WTC11 (cell line): ENCODE results near the gene TMEM151A.

Experiments used
- CREB1 ChIP-seq: sonication (generic); formaldehyde crosslinking; IDR thresholded peaks from 2 replicates; pipeline ENCODE4 v1.8.0; 2023; ENCODE audit warnings: mild to moderate bottlenecking, missing genetic modification reagents
- CREM ChIP-seq: sonication (generic); formaldehyde crosslinking; IDR thresholded peaks from 2 replicates; pipeline ENCODE4 v1.8.1; 2022; ENCODE audit warnings: mild to moderate bottlenecking, missing genetic modification reagents, moderate library complexity
- ELF4 ChIP-seq: sonication (generic); formaldehyde crosslinking; IDR thresholded peaks from 2 replicates; pipeline ENCODE4 v1.8.1; 2022; ENCODE audit warnings: low read depth, mild to moderate bottlenecking, moderate library complexity, missing genetic modification reagents
- KAT7 ChIP-seq: sonication (generic); formaldehyde crosslinking; IDR thresholded peaks from 2 replicates; pipeline ENCODE4 v1.8.1; 2023; ENCODE audit warnings: missing genetic modification reagents, mild to moderate bottlenecking, borderline replicate concordance
- NFATC4 ChIP-seq: fragments of 250-450 bp; sonication (Bioruptor Pico); IDR thresholded peaks from 2 replicates; pipeline ENCODE4 v1.9.0; 2021; ENCODE audit warnings: mild to moderate bottlenecking
- NR1H2 ChIP-seq: sonication (generic); formaldehyde crosslinking; IDR thresholded peaks from 2 replicates; pipeline ENCODE4 v1.9.0; 2021; ENCODE audit warnings: mild to moderate bottlenecking, moderate library complexity, missing genetic modification reagents
- ZNF138 ChIP-seq: sonication (generic); formaldehyde crosslinking; conservative IDR thresholded peaks from 2 replicates; pipeline ENCODE4 v1.8.1; 2022; ENCODE audit warnings: mild to moderate bottlenecking, moderate library complexity, missing genetic modification reagents
- TF ChIP-seq, protein P1 (sequence below): sonication (generic); formaldehyde crosslinking; IDR thresholded peaks from 2 replicates; pipeline ENCODE4 v1.8.0; 2022; ENCODE audit warnings: mild to moderate bottlenecking, missing genetic modification reagents
- TF ChIP-seq, protein P2 (sequence below): fragments of 200-600 bp; IDR thresholded peaks from 2 replicates; pipeline ENCODE4 v1.8.0; 2022; ENCODE audit warnings: antibody characterized with exemption
- TF ChIP-seq, protein P3 (sequence below): sonication (generic); formaldehyde crosslinking; IDR thresholded peaks from 2 replicates; pipeline ENCODE4 v1.8.0; 2022; ENCODE audit warnings: mild to moderate bottlenecking, missing genetic modification reagents
- TF ChIP-seq, protein P4 (sequence below): sonication (generic); formaldehyde crosslinking; IDR thresholded peaks from 2 replicates; pipeline ENCODE4 v1.8.0; 2022; ENCODE audit warnings: mild to moderate bottlenecking, missing genetic modification reagents
- TF ChIP-seq, protein P5 (sequence below): sonication (generic); formaldehyde crosslinking; IDR thresholded peaks from 2 replicates; pipeline ENCODE4 v1.8.1; 2022; ENCODE audit warnings: mild to moderate bottlenecking, moderate library complexity, missing genetic modification reagents
- TF ChIP-seq, protein P6 (sequence below): sonication (generic); formaldehyde crosslinking; IDR thresholded peaks from 2 replicates; pipeline ENCODE4 v1.8.1; 2022; ENCODE audit warnings: missing genetic modification reagents, borderline replicate concordance
- TF ChIP-seq, protein P7 (sequence below): sonication (generic); formaldehyde crosslinking; IDR thresholded peaks from 2 replicates; pipeline ENCODE4 v1.8.1; 2023; ENCODE audit warnings: mild to moderate bottlenecking, missing genetic modification reagents, moderate library complexity

DNA sequence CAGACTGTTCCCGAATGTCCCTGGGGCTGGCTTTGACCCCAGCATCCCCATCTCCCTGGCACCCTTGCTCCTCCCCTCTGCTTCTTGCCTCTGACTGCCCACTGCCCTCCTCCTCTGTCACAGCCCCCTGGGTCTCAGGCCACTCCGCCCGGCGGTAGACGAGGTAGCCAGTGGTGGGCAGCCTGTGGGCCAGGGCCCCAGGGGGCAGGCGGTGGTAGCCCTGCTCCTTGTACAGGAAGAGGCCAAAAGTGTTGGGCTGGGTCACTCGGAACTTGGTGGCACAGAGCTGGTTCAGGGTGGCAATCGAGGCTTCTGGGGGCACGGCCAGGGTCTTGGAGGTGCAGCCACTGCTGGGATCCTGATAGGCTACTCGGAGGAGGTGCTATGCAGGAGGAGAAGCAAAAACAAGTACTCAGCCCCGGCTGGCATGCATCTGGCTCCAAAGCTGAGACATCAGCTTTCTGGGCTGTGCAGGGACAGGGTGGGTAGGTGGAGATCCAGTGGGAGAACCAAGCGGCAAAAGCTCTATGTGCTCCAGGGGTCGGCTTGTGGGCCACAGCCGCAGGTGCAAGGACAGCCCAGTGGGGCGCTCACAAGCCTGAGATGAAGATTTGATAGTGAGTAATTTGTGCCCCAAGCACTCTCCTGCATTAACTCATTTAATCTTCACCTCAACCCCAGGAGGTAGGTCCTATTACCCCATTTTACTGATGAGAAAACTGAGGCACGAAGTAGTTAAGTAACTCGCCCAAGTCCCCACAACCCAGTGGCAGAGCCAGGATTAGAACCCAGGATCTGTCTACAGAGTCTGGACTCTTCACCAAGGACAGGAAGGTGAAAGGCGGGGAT, 40.9 kb downstream of the TMEM151A start:
- TF ChIP-seq CREB1 (CRISPR knock-in tag) (no peak), ELF4 (CRISPR knock-in tag) (no peak), ZNF138 (no peak), KAT7 (CRISPR knock-in tag) (no peak), CREM (no peak), NR1H2 (CRISPR knock-in tag) (no peak), NFATC4 (CRISPR knock-in tag) (no peak)
- TF ChIP-seq, protein P1, sequence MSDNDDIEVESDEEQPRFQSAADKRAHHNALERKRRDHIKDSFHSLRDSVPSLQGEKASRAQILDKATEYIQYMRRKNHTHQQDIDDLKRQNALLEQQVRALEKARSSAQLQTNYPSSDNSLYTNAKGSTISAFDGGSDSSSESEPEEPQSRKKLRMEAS (CRISPR knock-in tag) = no peak
- TF ChIP-seq, protein P2, sequence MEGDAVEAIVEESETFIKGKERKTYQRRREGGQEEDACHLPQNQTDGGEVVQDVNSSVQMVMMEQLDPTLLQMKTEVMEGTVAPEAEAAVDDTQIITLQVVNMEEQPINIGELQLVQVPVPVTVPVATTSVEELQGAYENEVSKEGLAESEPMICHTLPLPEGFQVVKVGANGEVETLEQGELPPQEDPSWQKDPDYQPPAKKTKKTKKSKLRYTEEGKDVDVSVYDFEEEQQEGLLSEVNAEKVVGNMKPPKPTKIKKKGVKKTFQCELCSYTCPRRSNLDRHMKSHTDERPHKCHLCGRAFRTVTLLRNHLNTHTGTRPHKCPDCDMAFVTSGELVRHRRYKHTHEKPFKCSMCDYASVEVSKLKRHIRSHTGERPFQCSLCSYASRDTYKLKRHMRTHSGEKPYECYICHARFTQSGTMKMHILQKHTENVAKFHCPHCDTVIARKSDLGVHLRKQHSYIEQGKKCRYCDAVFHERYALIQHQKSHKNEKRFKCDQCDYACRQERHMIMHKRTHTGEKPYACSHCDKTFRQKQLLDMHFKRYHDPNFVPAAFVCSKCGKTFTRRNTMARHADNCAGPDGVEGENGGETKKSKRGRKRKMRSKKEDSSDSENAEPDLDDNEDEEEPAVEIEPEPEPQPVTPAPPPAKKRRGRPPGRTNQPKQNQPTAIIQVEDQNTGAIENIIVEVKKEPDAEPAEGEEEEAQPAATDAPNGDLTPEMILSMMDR = no peak
- TF ChIP-seq, protein P3, sequence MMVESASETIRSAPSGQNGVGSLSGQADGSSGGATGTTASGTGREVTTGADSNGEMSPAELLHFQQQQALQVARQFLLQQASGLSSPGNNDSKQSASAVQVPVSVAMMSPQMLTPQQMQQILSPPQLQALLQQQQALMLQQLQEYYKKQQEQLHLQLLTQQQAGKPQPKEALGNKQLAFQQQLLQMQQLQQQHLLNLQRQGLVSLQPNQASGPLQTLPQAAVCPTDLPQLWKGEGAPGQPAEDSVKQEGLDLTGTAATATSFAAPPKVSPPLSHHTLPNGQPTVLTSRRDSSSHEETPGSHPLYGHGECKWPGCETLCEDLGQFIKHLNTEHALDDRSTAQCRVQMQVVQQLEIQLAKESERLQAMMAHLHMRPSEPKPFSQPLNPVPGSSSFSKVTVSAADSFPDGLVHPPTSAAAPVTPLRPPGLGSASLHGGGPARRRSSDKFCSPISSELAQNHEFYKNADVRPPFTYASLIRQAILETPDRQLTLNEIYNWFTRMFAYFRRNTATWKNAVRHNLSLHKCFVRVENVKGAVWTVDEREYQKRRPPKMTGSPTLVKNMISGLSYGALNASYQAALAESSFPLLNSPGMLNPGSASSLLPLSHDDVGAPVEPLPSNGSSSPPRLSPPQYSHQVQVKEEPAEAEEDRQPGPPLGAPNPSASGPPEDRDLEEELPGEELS = no peak
- TF ChIP-seq, protein P4, sequence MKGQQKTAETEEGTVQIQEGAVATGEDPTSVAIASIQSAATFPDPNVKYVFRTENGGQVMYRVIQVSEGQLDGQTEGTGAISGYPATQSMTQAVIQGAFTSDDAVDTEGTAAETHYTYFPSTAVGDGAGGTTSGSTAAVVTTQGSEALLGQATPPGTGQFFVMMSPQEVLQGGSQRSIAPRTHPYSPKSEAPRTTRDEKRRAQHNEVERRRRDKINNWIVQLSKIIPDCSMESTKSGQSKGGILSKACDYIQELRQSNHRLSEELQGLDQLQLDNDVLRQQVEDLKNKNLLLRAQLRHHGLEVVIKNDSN (CRISPR knock-in tag) = no peak
- TF ChIP-seq, protein P5, sequence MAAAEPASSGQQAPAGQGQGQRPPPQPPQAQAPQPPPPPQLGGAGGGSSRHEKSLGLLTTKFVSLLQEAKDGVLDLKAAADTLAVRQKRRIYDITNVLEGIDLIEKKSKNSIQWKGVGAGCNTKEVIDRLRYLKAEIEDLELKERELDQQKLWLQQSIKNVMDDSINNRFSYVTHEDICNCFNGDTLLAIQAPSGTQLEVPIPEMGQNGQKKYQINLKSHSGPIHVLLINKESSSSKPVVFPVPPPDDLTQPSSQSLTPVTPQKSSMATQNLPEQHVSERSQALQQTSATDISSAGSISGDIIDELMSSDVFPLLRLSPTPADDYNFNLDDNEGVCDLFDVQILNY (CRISPR knock-in tag) = no peak
- TF ChIP-seq, protein P6, sequence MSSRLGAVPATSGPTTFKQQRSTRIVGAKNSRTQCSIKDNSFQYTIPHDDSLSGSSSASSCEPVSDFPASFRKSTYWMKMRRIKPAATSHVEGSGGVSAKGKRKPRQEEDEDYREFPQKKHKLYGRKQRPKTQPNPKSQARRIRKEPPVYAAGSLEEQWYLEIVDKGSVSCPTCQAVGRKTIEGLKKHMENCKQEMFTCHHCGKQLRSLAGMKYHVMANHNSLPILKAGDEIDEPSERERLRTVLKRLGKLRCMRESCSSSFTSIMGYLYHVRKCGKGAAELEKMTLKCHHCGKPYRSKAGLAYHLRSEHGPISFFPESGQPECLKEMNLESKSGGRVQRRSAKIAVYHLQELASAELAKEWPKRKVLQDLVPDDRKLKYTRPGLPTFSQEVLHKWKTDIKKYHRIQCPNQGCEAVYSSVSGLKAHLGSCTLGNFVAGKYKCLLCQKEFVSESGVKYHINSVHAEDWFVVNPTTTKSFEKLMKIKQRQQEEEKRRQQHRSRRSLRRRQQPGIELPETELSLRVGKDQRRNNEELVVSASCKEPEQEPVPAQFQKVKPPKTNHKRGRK (CRISPR knock-in tag) = no peak
- TF ChIP-seq, protein P7, sequence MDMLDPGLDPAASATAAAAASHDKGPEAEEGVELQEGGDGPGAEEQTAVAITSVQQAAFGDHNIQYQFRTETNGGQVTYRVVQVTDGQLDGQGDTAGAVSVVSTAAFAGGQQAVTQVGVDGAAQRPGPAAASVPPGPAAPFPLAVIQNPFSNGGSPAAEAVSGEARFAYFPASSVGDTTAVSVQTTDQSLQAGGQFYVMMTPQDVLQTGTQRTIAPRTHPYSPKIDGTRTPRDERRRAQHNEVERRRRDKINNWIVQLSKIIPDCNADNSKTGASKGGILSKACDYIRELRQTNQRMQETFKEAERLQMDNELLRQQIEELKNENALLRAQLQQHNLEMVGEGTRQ (CRISPR knock-in tag) = no peak
